GM04503 (cell line): Measurements from ENCODE around the gene PRKCQ.

ENCODE experiments used
- DNase-seq: peaks from one replicate; pipeline ENCODE4 v3.0.0-alpha.2; 2012; ENCODE audit warnings: low read depth

PRKCQ gene

GRCh38 chr10:6579904-6580278 lies at the start of gene PRKCQ:
TSS of gene PRKCQ (minus strand) at chr10:6580276. CDS start at chr10:6515135, 65,141 bp downstream.
- no peak for DNase-seq

GRCh38 chr10:6625428-6625827 lies 45.4 kb upstream of the PRKCQ start:
- DNase-seq = no peak

- DNase-seq = no peak
These were observed 44.3 kb upstream of the PRKCQ start for GRCh38 chr10:6624392-6624791.

- no peak for DNase-seq
These were observed 42.8 kb upstream of the PRKCQ start for GRCh38 chr10:6622921-6623320.

- no peak for DNase-seq
These were observed 41.5 kb upstream of the PRKCQ start for GRCh38 chr10:6621536-6621935.

- DNase-seq = no peak
These were observed 39.6 kb upstream of the PRKCQ start for GRCh38 chr10:6619660-6620059.

- DNase-seq = no peak
These were observed 38.3 kb upstream of the PRKCQ start for GRCh38 chr10:6618340-6618739.

- no peak for DNase-seq
These were observed 37.4 kb upstream of the PRKCQ start for GRCh38 chr10:6617309-6618076.

- DNase-seq = no peak
These were observed 35.9 kb upstream of the PRKCQ start for GRCh38 chr10:6615971-6616370.

- DNase-seq = no peak
These were observed 32.3 kb upstream of the PRKCQ start for GRCh38 chr10:6612371-6612770.

- no peak for DNase-seq
These were observed 30.6 kb upstream of the PRKCQ start for GRCh38 chr10:6610647-6611046.

- no peak for DNase-seq
These were observed 29.5 kb upstream of the PRKCQ start for GRCh38 chr10:6609625-6610024.

GRCh38 chr10:6607778-6608177 lies 27.7 kb upstream of the PRKCQ start:
- DNase-seq = no peak

GRCh38 chr10:6607182-6607581 lies 27.1 kb upstream of the PRKCQ start:
- no peak for DNase-seq

- DNase-seq = no peak
These were observed 23.4 kb upstream of the PRKCQ start for GRCh38 chr10:6603142-6604125.

- no peak for DNase-seq
These were observed 22.6 kb upstream of the PRKCQ start for GRCh38 chr10:6602700-6603084.

GRCh38 chr10:6602026-6602699 lies 22.1 kb upstream of the PRKCQ start:
- no peak for DNase-seq

- no peak for DNase-seq
These were observed 21.2 kb upstream of the PRKCQ start for GRCh38 chr10:6601246-6601805.

GRCh38 chr10:6600224-6600987 lies 20.3 kb upstream of the PRKCQ start:
- DNase-seq = no peak

GRCh38 chr10:6598679-6599078 lies 18.6 kb upstream of the PRKCQ start:
- no peak for DNase-seq

GRCh38 chr10:6597478-6597877 lies 17.4 kb upstream of the PRKCQ start:
- DNase-seq = no peak
